ENCODE measurements around the gene MAPK10.

MAPK10 gene

GRCh38 chr4:86007042-86007441 is 352.8 kb downstream of the MAPK10 start:
- no peak for DNase-seq (ENCODE audit: low read depth)
- no peak overlapping the region for H3K4me3 ChIP-seq (ENCODE audit: control insufficient read depth, low read depth, low read length)
- no peak for TF ChIP-seq CTCF (IDR thresholded peaks at IDR 0.05; ENCODE audit: control insufficient read depth, insufficient read depth, low read depth, low read length, missing control alignments)

GRCh38 chr4:86006057-86006456 is 353.8 kb downstream of the MAPK10 start:
- H3K4me3 ChIP-seq (ENCODE audit: control insufficient read depth, low read depth, low read length) = no peak overlapping the region
- DNase-seq (ENCODE audit: low read depth) = no peak

DNA sequence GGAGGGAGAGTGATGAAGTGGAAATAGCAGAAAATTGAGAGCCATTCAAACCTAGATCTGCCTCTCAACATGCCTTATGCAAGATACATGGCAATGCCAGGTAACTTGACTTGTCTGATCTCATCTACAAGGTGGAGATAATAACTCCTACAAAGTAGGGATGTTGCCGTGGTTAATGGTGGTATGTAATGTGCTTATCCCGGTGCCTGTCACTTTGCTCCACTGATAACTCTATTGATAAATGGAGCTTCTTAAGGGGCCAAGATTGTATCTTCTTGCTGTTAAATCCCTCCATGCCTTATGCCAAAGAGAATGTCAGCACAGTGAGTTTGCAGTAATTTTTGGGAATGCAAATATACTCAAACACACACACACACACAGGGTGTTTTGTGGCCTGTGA is 355.8 kb downstream of the MAPK10 start:
- no peak for DNase-seq (ENCODE audit: low read depth)
- no peak overlapping the region for H3K4me3 ChIP-seq (ENCODE audit: control insufficient read depth, low read depth, low read length)
- TF ChIP-seq CTCF (IDR thresholded peaks at IDR 0.05; ENCODE audit: control insufficient read depth, insufficient read depth, low read depth, low read length, missing control alignments) = no peak

More at GRCh38 chr4:86006057-86006456, 353.8 kb downstream of the MAPK10 start:
- no peak for TF ChIP-seq CTCF (IDR thresholded peaks at IDR 0.05; ENCODE audit: control insufficient read depth, insufficient read depth, low read depth, low read length, missing control alignments)

DNA sequence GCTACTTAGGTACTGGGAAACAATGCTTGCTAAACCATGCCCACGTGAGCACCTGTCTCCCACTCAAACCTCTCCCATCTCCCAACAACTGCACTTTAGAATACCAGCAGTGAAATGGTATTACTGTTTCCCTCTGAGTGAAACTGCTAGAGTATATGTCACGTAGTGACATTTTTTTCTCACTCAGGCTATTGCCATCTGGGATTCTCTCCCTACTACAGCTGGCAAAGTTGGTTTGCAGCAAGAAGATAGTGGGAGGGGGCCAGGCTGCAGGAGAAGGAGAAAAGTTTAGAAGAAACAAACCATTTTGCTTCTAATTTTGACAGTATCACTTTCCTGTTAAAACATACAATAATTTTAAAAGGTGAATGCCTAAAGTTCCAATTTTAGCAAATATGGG is 358.3 kb downstream of the MAPK10 start:
- no peak for TF ChIP-seq CTCF (IDR thresholded peaks at IDR 0.05; ENCODE audit: control insufficient read depth, insufficient read depth, low read depth, low read length, missing control alignments)
- DNase-seq (ENCODE audit: low read depth) = no peak
- H3K4me3 ChIP-seq (ENCODE audit: control insufficient read depth, low read depth, low read length) = no peak overlapping the region

GRCh38 chr4:85995361-85995760 is 364.5 kb downstream of the MAPK10 start:
- DNase-seq (ENCODE audit: low read depth) = no peak
- TF ChIP-seq CTCF (IDR thresholded peaks at IDR 0.05; ENCODE audit: control insufficient read depth, insufficient read depth, low read depth, low read length, missing control alignments) = no peak
- no peak overlapping the region for H3K4me3 ChIP-seq (ENCODE audit: control insufficient read depth, low read depth, low read length)

- DNase-seq (ENCODE audit: low read depth) = no peak
- H3K4me3 ChIP-seq (ENCODE audit: control insufficient read depth, low read depth, low read length) = no peak overlapping the region
- TF ChIP-seq CTCF (IDR thresholded peaks at IDR 0.05; ENCODE audit: control insufficient read depth, insufficient read depth, low read depth, low read length, missing control alignments) = no peak
Measured at GRCh38 chr4:85994576-85994975, 365.3 kb downstream of the MAPK10 start.

- no peak for TF ChIP-seq CTCF (IDR thresholded peaks at IDR 0.05; ENCODE audit: control insufficient read depth, insufficient read depth, low read depth, low read length, missing control alignments)
- no peak for DNase-seq (ENCODE audit: low read depth)
- no peak overlapping the region for H3K4me3 ChIP-seq (ENCODE audit: control insufficient read depth, low read depth, low read length)
Measured at GRCh38 chr4:85993641-85994040, 366.2 kb downstream of the MAPK10 start.
